H9 (cell line): ENCODE results near the gene TFEB. TPM values are rescaled to one million over a fixed set of nuclear protein-coding genes. Genes with fewer than 3 reads are reported as not detected.

Experiments
- DNase-seq: peaks from one replicate; pipeline ENCODE4 v3.0.0-alpha.2; 2017
- H2AFZ ChIP-seq: one replicate; pipeline ENCODE4 v1.6.1; 2013; ENCODE audit warnings: mild to moderate bottlenecking, low read length, control low read depth, moderate library complexity
- H2AK5ac ChIP-seq: 2 replicates; pipeline ENCODE4 v1.6.1; 2013; ENCODE audit warnings: low read length, control low read depth, mixed read lengths; ENCODE audit not compliant: insufficient read length
- H2BK120ac ChIP-seq: one replicate; pipeline ENCODE4 v1.6.1; 2013; ENCODE audit warnings: low read depth, mild to moderate bottlenecking, low read length, control low read depth, inconsistent platforms; ENCODE audit not compliant: poor library complexity, severe bottlenecking
- H2BK12ac ChIP-seq: 2 replicates; pipeline ENCODE4 v1.6.1; 2013; ENCODE audit warnings: low read length, control low read depth, mixed read lengths, low read depth; ENCODE audit not compliant: insufficient read length
- H2BK15ac ChIP-seq: 2 replicates; pipeline ENCODE4 v1.6.1; 2013; ENCODE audit warnings: low read depth, low read length, control low read depth
- H2BK20ac ChIP-seq: one replicate; pipeline ENCODE4 v1.6.1; 2013; ENCODE audit warnings: low read depth, mild to moderate bottlenecking, low read length, control low read depth, inconsistent platforms; ENCODE audit not compliant: poor library complexity, severe bottlenecking
- H2BK5ac ChIP-seq: 2 replicates; pipeline ENCODE4 v1.6.1; 2013; ENCODE audit warnings: low read length, control low read depth, mixed read lengths; ENCODE audit not compliant: insufficient read length
- H3K14ac ChIP-seq: 2 replicates; pipeline ENCODE4 v1.6.1; 2013; ENCODE audit warnings: low read length, control low read depth; ENCODE audit not compliant: insufficient read depth
- H3K18ac ChIP-seq: 2 replicates; pipeline ENCODE4 v1.6.1; 2013; ENCODE audit warnings: low read depth, mild to moderate bottlenecking, mixed read lengths, low read length, control low read depth; ENCODE audit not compliant: insufficient read length
- H3K23ac ChIP-seq: 2 replicates; pipeline ENCODE4 v1.6.1; 2013; ENCODE audit warnings: low read length, control low read depth, mixed read lengths, low read depth; ENCODE audit not compliant: insufficient read length
- H3K23me2 ChIP-seq: 2 replicates; pipeline ENCODE4 v1.6.1; 2013; ENCODE audit warnings: low read depth, mild to moderate bottlenecking, mixed read lengths, low read length, control low read depth; ENCODE audit not compliant: insufficient read length, poor library complexity, severe bottlenecking
- H3K27ac ChIP-seq: 2 replicates; pipeline ENCODE4 v1.5.1; 2013; ENCODE audit warnings: low read length, control low read depth, mixed read lengths, low read depth; ENCODE audit not compliant: insufficient read length
- H3K27me3 ChIP-seq: 2 replicates; pipeline ENCODE4 v1.6.1; 2013; ENCODE audit warnings: low read length, control low read depth, inconsistent platforms; ENCODE audit not compliant: insufficient read depth
- H3K4ac ChIP-seq: 2 replicates; pipeline ENCODE4 v1.6.1; 2013; ENCODE audit warnings: low read depth, mild to moderate bottlenecking, control low read depth, inconsistent platforms, low read length, moderate library complexity
- H3K4me1 ChIP-seq: 2 replicates; pipeline ENCODE4 v1.6.1; 2013; ENCODE audit warnings: low read length, control low read depth, inconsistent platforms; ENCODE audit not compliant: insufficient read depth
- H3K4me2 ChIP-seq: 2 replicates; pipeline ENCODE4 v1.6.1; 2013; ENCODE audit warnings: low read length, control low read depth, mixed read lengths; ENCODE audit not compliant: insufficient read length, insufficient read depth
- H3K56ac ChIP-seq: 2 replicates; pipeline ENCODE4 v1.6.1; 2013; ENCODE audit warnings: low read depth, mild to moderate bottlenecking, mixed read lengths, low read length, control low read depth; ENCODE audit not compliant: insufficient read length
- H3K79me1 ChIP-seq: 2 replicates; pipeline ENCODE4 v1.6.1; 2013; ENCODE audit warnings: low read depth, mild to moderate bottlenecking, moderate library complexity, low read length, control low read depth, inconsistent platforms; ENCODE audit not compliant: insufficient read depth, poor library complexity, severe bottlenecking
- H3K79me2 ChIP-seq: 2 replicates; pipeline ENCODE4 v1.6.1; 2013; ENCODE audit warnings: low read length, control low read depth, inconsistent platforms; ENCODE audit not compliant: insufficient read depth
- H3K9ac ChIP-seq: 2 replicates; pipeline ENCODE4 v1.6.1; 2013; ENCODE audit warnings: low read length, control low read depth, mixed read lengths; ENCODE audit not compliant: insufficient read length; ENCODE audit errors: extremely low read depth
- H3K9me3 ChIP-seq: one replicate; pipeline ENCODE4 v1.6.1; 2013; ENCODE audit warnings: low read depth, low read length, inconsistent platforms; ENCODE audit not compliant: control insufficient read depth
- H3T11ph ChIP-seq: one replicate; pipeline ENCODE4 v1.6.1; 2013; ENCODE audit warnings: mild to moderate bottlenecking, low read length, control low read depth, inconsistent platforms
- H4K20me1 ChIP-seq: one replicate; pipeline ENCODE4 v1.6.1; 2013; ENCODE audit not compliant: control insufficient read depth, insufficient read length, insufficient read depth
- H4K5ac ChIP-seq: 2 replicates; pipeline ENCODE4 v1.6.1; 2013; ENCODE audit warnings: low read depth, mild to moderate bottlenecking, mixed read lengths, low read length, control low read depth; ENCODE audit not compliant: insufficient read length
- H4K8ac ChIP-seq: replicated peaks from 2 replicates; pipeline ENCODE4 v1.6.1; 2013; ENCODE audit warnings: low read length, control low read depth, mixed read lengths, low read depth; ENCODE audit not compliant: insufficient read length
- H4K91ac ChIP-seq: 2 replicates; pipeline ENCODE4 v1.6.1; 2013; ENCODE audit warnings: low read depth, mild to moderate bottlenecking, moderate library complexity, mixed read lengths, low read length, control low read depth; ENCODE audit not compliant: insufficient read length
- H3K27ac Mint-ChIP-seq, 3 experiments: 2 replicates in 2 of 3; 3 replicates in 1 of 3; pipeline ENCODE4 v1.8.0; 2020 to 2021; ENCODE audit warnings: mixed read lengths in 3 of 3, mild to moderate bottlenecking in 1 of 3, moderate library complexity in 1 of 3
- H3K27me3 Mint-ChIP-seq: 2 replicates; pipeline ENCODE4 v1.8.0; 2021; ENCODE audit warnings: low read depth, mild to moderate bottlenecking, moderate library complexity, mixed read lengths
- H3K36me3 Mint-ChIP-seq, 3 experiments: 2 replicates in 2 of 3; 3 replicates in 1 of 3; pipeline ENCODE4 v1.8.0; 2020 to 2021; ENCODE audit warnings: low read depth in 3 of 3, mixed read lengths in 3 of 3; ENCODE audit not compliant: insufficient read depth in 1 of 3
- H3K4me1 Mint-ChIP-seq, 2 experiments: 2 replicates each; pipeline ENCODE4 v1.8.0; 2020; ENCODE audit warnings: mixed read lengths in 2 of 2
- H3K4me3 Mint-ChIP-seq, 2 experiments: 2 replicates in 1 of 2; 3 replicates in 1 of 2; pipeline ENCODE4 v1.8.0; 2020 to 2021; ENCODE audit warnings: mild to moderate bottlenecking in 2 of 2, mixed read lengths in 2 of 2, moderate library complexity in 1 of 2
- H3K9me3 Mint-ChIP-seq, 2 experiments: 2 replicates in 1 of 2; 3 replicates in 1 of 2; pipeline ENCODE4 v1.8.0; 2020; ENCODE audit warnings: mild to moderate bottlenecking in 2 of 2, mixed read lengths in 2 of 2, moderate library complexity in 1 of 2
- CTCF ChIP-seq: fragments of 200-600 bp; sonication (generic); conservative IDR thresholded peaks from 3 replicates; pipeline ENCODE4 v1.8.0; 2021; ENCODE audit warnings: antibody characterized with exemption, mild to moderate bottlenecking
- WGBS: extraction: QIAGEN DNeasy Blood & Tissue Kit; methylation state at CpG from one replicate; pipeline ENCODE4 v1.1.7; 2013; ENCODE audit warnings: missing lambda C conversion rate, low lambda C conversion rate, mixed read lengths; ENCODE audit not compliant: insufficient read length; ENCODE audit errors: extremely low coverage; 5-methylcytosine and 5-hydroxymethylcytosine counted together
- total RNA-seq: library from RNA; stranded (reverse); gene quantifications from 2 replicates; pipeline ENCODE4 v1.2.1, GENCODE V29; 2021

Gene TFEB
- total RNA-seq, 1 experiment from 2014 or later, result 1.2 TPM

GRCh38 chr6:41721414-41721813 lies 14.0 kb downstream of the TFEB start:
- Mint-ChIP-seq H3K27me3 (peaks cover 4% of the 10 kb centered on the region; the same call in 1 of the 2 replicates), H3K27ac (no peak overlapping the region; a peak in 1 of 7 replicates), H3K36me3 (no peaks in the 10 kb centered on the region), H3K4me3 (no peak overlapping the region), H3K4me1 (peaks cover 9 to 20% of the 10 kb centered on the region in 2 experiments), H3K9me3 (no peaks in the 10 kb centered on the region)
- Histone ChIP-seq H3K4me2 (no peak overlapping the region), H3K9ac (no peak overlapping the region), H3T11ph (no peak overlapping the region), H3K56ac (no peak overlapping the region), H3K27me3 (no peaks in the 10 kb centered on the region), H2BK120ac (no peak overlapping the region), H3K14ac (no peak overlapping the region), H3K23ac (no peak overlapping the region), H3K23me2 (no peaks in the 10 kb centered on the region), H2AK5ac (no peak overlapping the region), H3K27ac (no peak overlapping the region), H4K5ac (no peak overlapping the region), H2BK12ac (no peak overlapping the region), H3K9me3 (no peaks in the 10 kb centered on the region), H3K18ac (no peak overlapping the region), H3K4me1 (no peaks in the 10 kb centered on the region), H3K79me2 (no peaks in the 10 kb centered on the region; the same call in 1 of the 2 replicates), H2AFZ (no peak overlapping the region), H2BK20ac (no peak overlapping the region), H4K20me1 (no peaks in the 10 kb centered on the region), H3K79me1 (no peaks in the 10 kb centered on the region), H2BK5ac (no peak overlapping the region), H4K8ac (no peak overlapping the region), H2BK15ac (no peak overlapping the region), H3K4ac (no peak overlapping the region), H4K91ac (no peak overlapping the region)
- no peak for DNase-seq
- no CpG with 5 or more reads among the region's 3 CpGs for WGBS
- no peak for TF ChIP-seq CTCF
